ENCODE results near the gene THAP6. TPM values are rescaled to one million over a fixed set of nuclear protein-coding genes. Genes with fewer than 3 reads are reported as not detected.
"Not testable (repeated sequence)": the region's sequence is repeated elsewhere in the genome, so short reads cannot be mapped to it uniquely, and the experiment has no call there.

The THAP6 gene
- total and polyA plus RNA-seq, 2 experiments from 2014 or later, result 13.2 to 17.3 TPM

- DNase-seq, result no peak
- H3K4me2 ChIP-seq (ENCODE audit: unreplicated experiment), result no peak overlapping the region
- no peaks in the 10 kb centered on the region for H3K27me3 ChIP-seq (replicated peaks; ENCODE audit: insufficient read depth)
- H3K9me3 ChIP-seq (ENCODE audit: low read depth), result no peaks in the 10 kb centered on the region
- no peaks in the 10 kb centered on the region for H3K9me2 ChIP-seq (ENCODE audit: insufficient read depth)
- in situ Hi-C loops (cut with MboI), result no loop called here
- H3F3A ChIP-seq (ENCODE audit: insufficient read depth), result no peaks in the 10 kb centered on the region
- H4K20me1 ChIP-seq (ENCODE audit: insufficient read depth), result no peaks in the 10 kb centered on the region
- 50 to 58% methylated on average over 1 of the region's 1 CpG for WGBS, 2 experiments (ENCODE audit: low coverage in 1 of 2, low lambda C conversion rate in 2 of 2, missing lambda C conversion rate in 2 of 2)
- peaks cover 34% of the 10 kb centered on the region for H3K36me3 ChIP-seq (ENCODE audit: low read depth)
- no peak for TF ChIP-seq EZH2phosphoT487 (IDR thresholded peaks at IDR 0.05; ENCODE audit: insufficient read depth, low read depth)
- no peak for TF ChIP-seq EZH2 (IDR thresholded peaks at IDR 0.05; ENCODE audit: insufficient read depth, poor library complexity, severe bottlenecking)
- H3K4me1 ChIP-seq (ENCODE audit: insufficient read depth), result no peaks in the 10 kb centered on the region
- H3K79me2 ChIP-seq (ENCODE audit: insufficient read depth), result peaks cover 15% of the 10 kb centered on the region; the same call in 1 of the 2 replicates
- H2AFZ ChIP-seq, result no peak overlapping the region
- H3K9ac ChIP-seq, result no peak overlapping the region
- no peak overlapping the region for H3K4me3 ChIP-seq
- H3K27ac ChIP-seq, result no peak overlapping the region
These were observed 10.8 kb downstream of the THAP6 start for GRCh38 chr4:75525086-75525485.

DNA sequence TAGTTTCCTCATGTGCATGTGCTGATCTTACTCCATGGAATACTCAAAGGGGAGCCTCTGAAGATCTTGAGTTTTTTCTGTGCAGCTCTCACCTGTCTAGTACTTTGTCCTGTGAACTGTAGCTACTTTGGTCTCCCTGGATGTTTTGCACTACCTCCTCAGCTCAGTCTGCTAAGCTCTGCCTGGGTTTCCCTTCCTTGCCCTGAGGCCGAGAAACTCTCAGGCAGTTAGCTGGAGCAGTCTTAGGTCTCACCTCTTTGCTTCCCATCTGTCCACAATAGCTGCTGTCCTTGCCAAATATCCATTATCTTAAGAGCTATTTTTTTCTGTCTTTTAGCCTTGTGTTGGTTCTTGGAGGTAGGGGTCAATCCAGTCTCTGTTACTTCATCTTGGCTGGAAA lies 11.6 kb downstream of the THAP6 start:
- H3K9me2 ChIP-seq (ENCODE audit: insufficient read depth), result no peaks in the 10 kb centered on the region
- WGBS, 2 experiments (ENCODE audit: low coverage in 1 of 2, low lambda C conversion rate in 2 of 2, missing lambda C conversion rate in 2 of 2), result 94 to 96% methylated on average over 1 of the region's 1 CpG
- H3K9ac ChIP-seq, result no peak overlapping the region
- no peaks in the 10 kb centered on the region for H3K27me3 ChIP-seq (replicated peaks; ENCODE audit: insufficient read depth)
- no peaks in the 10 kb centered on the region for H4K20me1 ChIP-seq (ENCODE audit: insufficient read depth)
- H3K4me3 ChIP-seq, result no peak overlapping the region
- H3K9me3 ChIP-seq (ENCODE audit: low read depth), result no peaks in the 10 kb centered on the region
- H3K4me2 ChIP-seq (ENCODE audit: unreplicated experiment), result no peak overlapping the region
- no peaks in the 10 kb centered on the region for H3K4me1 ChIP-seq (ENCODE audit: insufficient read depth)
- peaks cover 7% of the 10 kb centered on the region; the same call in 1 of the 2 replicates for H3K79me2 ChIP-seq (ENCODE audit: insufficient read depth)
- TF ChIP-seq EZH2 (IDR thresholded peaks at IDR 0.05; ENCODE audit: insufficient read depth, poor library complexity, severe bottlenecking), result no peak
- no peak for TF ChIP-seq EZH2phosphoT487 (IDR thresholded peaks at IDR 0.05; ENCODE audit: insufficient read depth, low read depth)
- H3K27ac ChIP-seq, result no peak overlapping the region
- H3K36me3 ChIP-seq (ENCODE audit: low read depth), result peaks cover 36% of the 10 kb centered on the region
- H3F3A ChIP-seq (ENCODE audit: insufficient read depth), result no peaks in the 10 kb centered on the region
- no peak for DNase-seq
- no peak overlapping the region for H2AFZ ChIP-seq
- in situ Hi-C loops (cut with MboI), result no loop called here

- DNase-seq, result no peak
- peaks cover 33% of the 10 kb centered on the region for H3K36me3 ChIP-seq (ENCODE audit: low read depth)
- in situ Hi-C loops (cut with MboI), result no loop called here
- H3K4me3 ChIP-seq, result no peak overlapping the region
- H2AFZ ChIP-seq, result no peak overlapping the region
- peaks cover 3% of the 10 kb centered on the region; the same call in 1 of the 2 replicates for H3K79me2 ChIP-seq (ENCODE audit: insufficient read depth)
- no peaks in the 10 kb centered on the region for H3K9me2 ChIP-seq (ENCODE audit: insufficient read depth)
- H3F3A ChIP-seq (ENCODE audit: insufficient read depth), result no peaks in the 10 kb centered on the region
- no peak overlapping the region for H3K27ac ChIP-seq
- TF ChIP-seq EZH2 (IDR thresholded peaks at IDR 0.05; ENCODE audit: insufficient read depth, poor library complexity, severe bottlenecking), result no peak
- no peak for TF ChIP-seq EZH2phosphoT487 (IDR thresholded peaks at IDR 0.05; ENCODE audit: insufficient read depth, low read depth)
- no peaks in the 10 kb centered on the region for H4K20me1 ChIP-seq (ENCODE audit: insufficient read depth)
- no peak overlapping the region for H3K4me2 ChIP-seq (ENCODE audit: unreplicated experiment)
- H3K9ac ChIP-seq, result no peak overlapping the region
- no peaks in the 10 kb centered on the region for H3K9me3 ChIP-seq (ENCODE audit: low read depth)
- H3K4me1 ChIP-seq (ENCODE audit: insufficient read depth), result no peaks in the 10 kb centered on the region
- no peaks in the 10 kb centered on the region for H3K27me3 ChIP-seq (replicated peaks; ENCODE audit: insufficient read depth)
These were observed 13.2 kb downstream of the THAP6 start for GRCh38 chr4:75527482-75527881.

DNA sequence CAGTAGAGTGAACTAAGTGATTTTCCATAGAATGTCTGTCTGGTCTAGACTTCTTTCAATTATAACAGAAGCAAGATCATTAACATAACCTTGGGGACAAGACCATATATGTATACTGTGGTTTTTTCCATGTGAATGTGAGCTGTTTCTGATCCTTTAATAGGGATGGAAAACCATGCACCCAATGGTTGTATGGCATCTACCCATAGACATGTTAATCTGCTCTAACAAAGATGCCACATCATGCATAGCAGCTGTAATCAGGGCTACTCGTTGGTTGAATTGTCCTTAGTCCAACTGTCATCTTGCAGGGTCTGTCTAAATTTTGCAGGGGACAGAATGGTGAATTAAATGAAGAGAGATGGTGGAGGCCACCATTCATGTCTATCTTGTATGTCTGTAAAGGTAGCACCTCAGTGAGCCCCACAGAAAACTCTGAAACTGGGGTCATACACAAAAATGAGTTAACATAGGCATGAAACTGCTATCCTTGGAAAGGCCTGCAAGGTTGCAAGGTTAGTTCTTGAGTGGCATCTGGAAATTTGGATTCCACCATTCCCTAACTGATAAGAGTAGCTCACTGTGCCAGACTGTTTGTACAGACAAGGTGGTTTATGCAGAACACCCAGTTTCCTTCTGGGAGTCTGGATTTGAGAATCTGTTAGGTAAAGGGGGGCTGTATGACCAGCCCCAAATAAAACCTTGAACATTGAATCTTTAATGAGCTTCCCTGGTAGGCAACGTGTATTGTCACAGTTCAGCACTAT lies 16.5 kb downstream of the THAP6 start:
- Histone ChIP-seq H3K36me3 (ENCODE audit: low read depth) (peaks cover 29% of the 10 kb centered on the region), H3K4me2 (ENCODE audit: unreplicated experiment) (no peak overlapping the region), H2AFZ (no peak overlapping the region), H3K4me3 (no peak overlapping the region), H3K4me1 (ENCODE audit: insufficient read depth) (no peaks in the 10 kb centered on the region), H3K9me2 (ENCODE audit: insufficient read depth) (no peaks in the 10 kb centered on the region), H3K79me2 (ENCODE audit: insufficient read depth) (no peaks in the 10 kb centered on the region), H3K27ac (no peak overlapping the region), H4K20me1 (ENCODE audit: insufficient read depth) (no peaks in the 10 kb centered on the region), H3K27me3 (replicated peaks; ENCODE audit: insufficient read depth) (no peaks in the 10 kb centered on the region), H3K9ac (no peak overlapping the region), H3F3A (ENCODE audit: insufficient read depth) (no peaks in the 10 kb centered on the region), H3K9me3 (ENCODE audit: low read depth) (no peaks in the 10 kb centered on the region)
- DNase-seq, result no peak
- in situ Hi-C loops (cut with MboI), result no loop called here
- WGBS, 2 experiments (ENCODE audit: low coverage in 1 of 2, low lambda C conversion rate in 2 of 2, missing lambda C conversion rate in 2 of 2), result 92 to 95% methylated on average over 2 of the region's 2 CpGs
- no peak for TF ChIP-seq EZH2 (IDR thresholded peaks at IDR 0.05; ENCODE audit: insufficient read depth, poor library complexity, severe bottlenecking)
- TF ChIP-seq EZH2phosphoT487 (IDR thresholded peaks at IDR 0.05; ENCODE audit: insufficient read depth, low read depth), result no peak

DNA sequence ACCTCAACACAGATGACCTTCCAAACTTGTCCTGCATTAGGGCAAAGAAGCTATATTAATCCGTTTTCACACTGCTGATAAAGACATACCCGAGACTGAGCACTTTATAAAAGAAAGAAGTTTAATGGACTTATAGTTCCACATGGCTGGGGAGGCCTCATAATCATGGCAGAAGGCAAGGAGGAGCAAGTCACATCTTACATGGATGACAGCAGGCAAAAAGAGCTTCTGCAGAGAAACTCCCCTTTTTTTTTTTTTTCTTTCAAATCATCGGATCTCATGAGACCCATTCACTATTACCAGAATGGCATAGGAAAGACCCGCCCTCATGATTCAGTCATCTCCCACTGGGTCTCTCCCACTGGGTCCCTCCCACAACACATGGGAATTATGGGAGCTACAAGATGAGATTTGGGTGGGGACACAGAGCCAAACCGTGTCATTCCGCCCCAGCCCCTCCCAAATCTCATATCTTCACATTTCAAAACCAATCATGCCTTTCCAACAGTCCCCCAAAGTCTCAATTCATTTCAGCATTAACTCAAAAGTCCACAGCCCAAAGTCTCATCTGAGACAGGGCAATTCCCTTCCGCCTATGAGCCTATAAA lies 17.4 kb downstream of the THAP6 start:
- H3K27me3 ChIP-seq (replicated peaks; ENCODE audit: insufficient read depth); H3K4me1 ChIP-seq (ENCODE audit: insufficient read depth); H3K9ac ChIP-seq; H3K9me2 ChIP-seq (ENCODE audit: insufficient read depth); DNase-seq; H3K4me3 ChIP-seq; H2AFZ ChIP-seq; H3K9me3 ChIP-seq (ENCODE audit: low read depth); H3F3A ChIP-seq (ENCODE audit: insufficient read depth); H3K27ac ChIP-seq; in situ Hi-C loops (cut with MboI); H3K4me2 ChIP-seq (ENCODE audit: unreplicated experiment); H4K20me1 ChIP-seq (ENCODE audit: insufficient read depth); H3K79me2 ChIP-seq (ENCODE audit: insufficient read depth): not testable (repeated sequence)
- H3K36me3 ChIP-seq (ENCODE audit: low read depth), result peaks cover 22% of the 10 kb centered on the region
- 96 to 99% methylated on average over 7 of the region's 7 CpGs for WGBS, 2 experiments (ENCODE audit: low coverage in 1 of 2, low lambda C conversion rate in 2 of 2, missing lambda C conversion rate in 2 of 2)

DNA sequence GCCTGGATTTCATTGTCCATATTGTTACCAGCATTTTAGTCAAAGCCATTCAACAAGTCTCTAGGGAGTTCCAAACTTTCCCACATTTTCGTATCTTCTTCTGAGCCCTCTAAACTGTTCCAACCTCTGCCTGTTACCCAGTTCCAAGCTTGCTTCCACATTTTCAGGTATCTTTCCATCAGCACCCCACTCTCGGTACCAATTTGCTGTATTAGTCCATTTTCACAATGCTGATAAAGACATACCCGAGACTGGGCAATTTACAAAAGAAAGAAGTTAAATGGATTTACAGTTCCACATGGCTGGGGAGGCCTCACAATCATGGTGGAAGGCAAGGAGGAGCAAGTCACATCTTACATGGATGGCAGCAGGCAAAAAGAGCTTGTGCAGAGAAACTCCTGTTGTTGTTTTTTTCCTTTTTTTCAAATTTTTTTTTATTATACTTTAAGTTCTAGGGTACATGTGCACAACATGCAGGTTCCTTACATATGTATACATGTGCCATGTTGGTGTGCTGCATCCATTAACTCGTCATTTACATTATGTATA lies 19.1 kb downstream of the THAP6 start:
- H3K27me3 ChIP-seq (replicated peaks; ENCODE audit: insufficient read depth); H4K20me1 ChIP-seq (ENCODE audit: insufficient read depth); H3K4me3 ChIP-seq; H3K9me2 ChIP-seq (ENCODE audit: insufficient read depth); H3K4me2 ChIP-seq (ENCODE audit: unreplicated experiment); H3F3A ChIP-seq (ENCODE audit: insufficient read depth); DNase-seq; H3K4me1 ChIP-seq (ENCODE audit: insufficient read depth); H3K79me2 ChIP-seq (ENCODE audit: insufficient read depth); H3K27ac ChIP-seq; H3K9me3 ChIP-seq (ENCODE audit: low read depth); H3K9ac ChIP-seq; in situ Hi-C loops (cut with MboI); H2AFZ ChIP-seq; H3K36me3 ChIP-seq (ENCODE audit: low read depth): not testable (repeated sequence)
- WGBS, 2 experiments (ENCODE audit: low coverage in 1 of 2, low lambda C conversion rate in 2 of 2, missing lambda C conversion rate in 2 of 2), result 96 to 97% methylated on average over 4 of the region's 4 CpGs

GRCh38 chr4:75533926-75534325 lies 19.7 kb downstream of the THAP6 start:
- H3K4me1 ChIP-seq (ENCODE audit: insufficient read depth); H3K4me2 ChIP-seq (ENCODE audit: unreplicated experiment); H3K9me3 ChIP-seq (ENCODE audit: low read depth); in situ Hi-C loops (cut with MboI); H4K20me1 ChIP-seq (ENCODE audit: insufficient read depth); DNase-seq; H3K27ac ChIP-seq; H3K9ac ChIP-seq; H3K27me3 ChIP-seq (replicated peaks; ENCODE audit: insufficient read depth); H3K4me3 ChIP-seq; H3K36me3 ChIP-seq (ENCODE audit: low read depth); H3K79me2 ChIP-seq (ENCODE audit: insufficient read depth); H2AFZ ChIP-seq; H3F3A ChIP-seq (ENCODE audit: insufficient read depth); H3K9me2 ChIP-seq (ENCODE audit: insufficient read depth): not testable (repeated sequence)

Measured in GM23248 (cell line).